Renal cortex interstitium (tissue), 15 donors: ENCODE measurements around the gene PARS2. TPM values are rescaled to one million over a fixed set of nuclear protein-coding genes. Genes with fewer than 3 reads are reported as not detected.
A peak's percentile ranks its signal among the peaks of the same experiment; 100 is the strongest.

Experiments used
- DNase-seq, 11 donors: peaks; one replicate each; pipeline ENCODE4 v3.0.0-alpha.2; 2013; ENCODE audit warnings: low read depth in 9 of 11, low spot score in 4 of 11; ENCODE audit errors: extremely low read depth in 1 of 11
- long read RNA-seq, 16 experiments: transcript quantifications; one replicate each; lab custom pipeline, GENCODE V29; 2026
- polyA plus RNA-seq, 3 donors: library from polyadenylated mRNA; unstranded; fragments of 120-200 nt; gene quantifications; one replicate each; pipeline ENCODE4 v1.2.1, GENCODE V29; 2013; ENCODE audit not compliant: insufficient read length in 3 of 3

The PARS2 gene
- 10 to 100 TPM in 1 of 3 donors, 1 to 10 TPM in 2; 9.0 to 11.4 (median 9.5) TPM for polyA plus RNA-seq
- long read RNA-seq, donor 1, partial matches to known transcripts: 0 of 2 reads
- long read RNA-seq, donor 1, other reads (novel, unspliced or antisense): 0 of 2 reads
- long read RNA-seq, donor 2, partial matches to known transcripts: 0 of 4 reads
- long read RNA-seq, donor 2, other reads (novel, unspliced or antisense): 0 of 4 reads
- long read RNA-seq, donor 3, transcript PARS2-201 (2 exons, 2,347 nt): major isoform, 7 of 7 reads
- long read RNA-seq, donor 3, partial matches to known transcripts: 0 of 7 reads
- long read RNA-seq, donor 3, other reads (novel, unspliced or antisense): 0 of 7 reads
- long read RNA-seq, donor 4, transcript PARS2-201 (2 exons, 2,347 nt): major isoform, 6 of 6 reads
- long read RNA-seq, donor 4, partial matches to known transcripts: 0 of 6 reads
- long read RNA-seq, donor 4, other reads (novel, unspliced or antisense): 0 of 6 reads
- long read RNA-seq, donor 5: 0 reads
- long read RNA-seq, donor 6, partial matches to known transcripts: 0 of 1 reads
- long read RNA-seq, donor 6, other reads (novel, unspliced or antisense): 0 of 1 reads
- long read RNA-seq, donor 7, transcript PARS2-201 (2 exons, 2,347 nt): major isoform, 8 of 8 reads
- long read RNA-seq, donor 7, partial matches to known transcripts: 0 of 8 reads
- long read RNA-seq, donor 7, other reads (novel, unspliced or antisense): 0 of 8 reads
- long read RNA-seq, donor 8, transcript PARS2-201 (2 exons, 2,347 nt): major isoform, 11 of 11 reads
- long read RNA-seq, donor 8, partial matches to known transcripts: 0 of 11 reads
- long read RNA-seq, donor 8, other reads (novel, unspliced or antisense): 0 of 11 reads
- long read RNA-seq, donor 9, partial matches to known transcripts: 0 of 4 reads
- long read RNA-seq, donor 9, other reads (novel, unspliced or antisense): 0 of 4 reads
- long read RNA-seq, donor 10, transcript PARS2-201 (2 exons, 2,347 nt): major isoform, 10 of 16 reads
- long read RNA-seq, donor 10, partial matches to known transcripts: 6 of 16 reads
- long read RNA-seq, donor 10, other reads (novel, unspliced or antisense): 0 of 16 reads
- long read RNA-seq, donor 11, transcript PARS2-201 (2 exons, 2,347 nt): major isoform, 5 of 5 reads
- long read RNA-seq, donor 11, partial matches to known transcripts: 0 of 5 reads
- long read RNA-seq, donor 11, other reads (novel, unspliced or antisense): 0 of 5 reads
- long read RNA-seq, donor 12, partial matches to known transcripts: 0 of 1 reads
- long read RNA-seq, donor 12, other reads (novel, unspliced or antisense): 0 of 1 reads
- long read RNA-seq, donor 13, transcript PARS2-201 (2 exons, 2,347 nt): major isoform, 7 of 22 reads
- long read RNA-seq, donor 13, partial matches to known transcripts: 15 of 22 reads
- long read RNA-seq, donor 13, other reads (novel, unspliced or antisense): 0 of 22 reads
- long read RNA-seq, donor 14, partial matches to known transcripts: 0 of 3 reads
- long read RNA-seq, donor 14, other reads (novel, unspliced or antisense): 0 of 3 reads
- long read RNA-seq, donor 15, partial matches to known transcripts: 0 of 2 reads
- long read RNA-seq, donor 15, other reads (novel, unspliced or antisense): 0 of 2 reads
- long read RNA-seq, donor 16, transcript PARS2-201 (2 exons, 2,347 nt): major isoform, 17 of 17 reads
- long read RNA-seq, donor 16, partial matches to known transcripts: 0 of 17 reads
- long read RNA-seq, donor 16, other reads (novel, unspliced or antisense): 0 of 17 reads

DNA sequence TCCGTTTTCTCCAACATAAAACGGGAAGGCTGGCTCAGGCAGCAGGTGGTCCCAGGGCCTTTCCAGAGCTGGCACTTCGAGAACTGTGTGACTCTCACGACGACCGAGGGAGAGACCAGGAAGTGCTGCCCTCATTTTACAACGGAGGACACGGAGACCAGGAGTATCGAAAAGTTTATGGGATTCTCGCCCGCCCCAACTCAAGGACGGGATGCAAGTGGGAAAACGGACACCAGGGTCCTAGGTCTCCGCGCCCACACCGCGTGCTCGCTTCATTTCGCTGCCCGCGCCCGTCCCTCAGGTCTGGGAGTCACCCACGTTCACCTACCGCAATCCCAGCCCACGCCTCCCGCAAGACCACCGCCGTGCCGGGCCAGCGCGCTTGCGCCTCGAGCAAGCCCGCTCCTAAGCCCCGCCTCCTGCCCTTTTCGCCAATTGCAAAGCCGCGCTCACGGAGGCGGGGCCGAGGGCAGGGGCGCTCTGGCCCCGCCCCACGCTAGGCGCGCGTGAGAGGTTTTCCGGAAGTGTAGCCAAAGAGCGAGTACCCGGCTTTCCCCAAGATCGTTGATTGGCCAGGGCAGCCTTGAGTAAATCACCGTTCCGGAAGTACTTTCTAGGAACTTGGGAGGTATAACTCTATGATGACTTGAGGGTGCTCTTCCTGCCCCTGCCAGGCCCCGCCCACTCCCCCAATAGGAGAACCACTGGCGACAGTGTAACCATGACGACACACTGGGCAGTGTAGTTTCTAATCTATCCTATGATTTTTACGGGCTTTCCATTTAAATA is at the start of gene PARS2:
Gene PARS2, minus strand, starts transcription at position 391 of the 789 bp plus-strand sequence. CDS start 5,362 bp downstream, outside the sequence.
- peak; percentile 98 to 100 (median 99) for DNase-seq

DNA sequence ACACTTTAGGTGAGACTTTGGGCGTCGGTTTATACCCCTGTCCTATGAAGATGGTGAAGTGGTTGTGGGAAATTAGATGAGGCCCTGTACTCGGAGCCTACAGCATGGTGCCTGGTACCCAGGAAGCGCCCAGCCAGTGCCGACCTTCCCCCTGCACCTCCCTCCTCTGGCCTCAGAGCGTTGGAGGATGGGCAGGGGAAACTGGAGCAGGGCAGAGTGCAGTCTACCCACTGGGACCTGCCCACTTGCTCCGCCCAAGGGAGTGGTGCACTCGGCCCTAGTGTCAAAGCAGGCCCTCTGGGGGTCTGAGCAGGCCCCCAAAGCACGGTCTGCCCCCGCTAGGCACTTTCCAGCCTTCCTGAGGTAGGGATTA is 49.8 kb upstream of the PARS2 start:
- no peak for DNase-seq

DNA sequence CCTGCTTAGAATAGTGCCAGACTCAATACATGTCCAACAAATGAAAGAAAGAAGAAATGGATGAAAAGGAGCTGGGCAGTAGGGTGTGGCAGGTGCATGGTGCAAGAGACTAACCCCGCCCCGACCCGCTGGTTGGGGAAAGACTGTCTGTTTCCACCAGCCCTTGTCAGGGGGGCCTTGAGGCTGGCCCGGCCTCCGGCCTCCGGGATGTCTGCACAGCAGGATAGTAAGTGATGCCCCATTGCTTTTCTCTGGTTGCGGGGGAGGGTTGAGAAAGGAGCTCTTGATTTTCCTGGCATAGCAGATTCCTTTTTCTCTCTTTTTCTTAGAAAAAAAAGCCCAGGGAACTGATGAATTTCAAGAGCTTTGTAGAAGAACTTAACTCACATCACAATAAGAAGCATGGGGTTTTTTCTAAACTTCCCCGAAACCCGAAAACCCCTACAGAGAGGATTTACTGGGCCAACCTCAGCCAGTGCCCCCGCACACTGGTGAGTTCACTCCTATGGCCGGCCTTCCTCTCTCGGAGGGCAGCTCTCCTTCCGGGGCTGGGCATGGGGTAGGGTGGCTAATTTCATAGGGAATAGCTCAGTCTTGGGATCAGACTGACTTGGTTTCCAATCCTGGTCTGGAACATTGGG is 49.3 kb upstream of the PARS2 start:
- DNase-seq: no peak

DNA sequence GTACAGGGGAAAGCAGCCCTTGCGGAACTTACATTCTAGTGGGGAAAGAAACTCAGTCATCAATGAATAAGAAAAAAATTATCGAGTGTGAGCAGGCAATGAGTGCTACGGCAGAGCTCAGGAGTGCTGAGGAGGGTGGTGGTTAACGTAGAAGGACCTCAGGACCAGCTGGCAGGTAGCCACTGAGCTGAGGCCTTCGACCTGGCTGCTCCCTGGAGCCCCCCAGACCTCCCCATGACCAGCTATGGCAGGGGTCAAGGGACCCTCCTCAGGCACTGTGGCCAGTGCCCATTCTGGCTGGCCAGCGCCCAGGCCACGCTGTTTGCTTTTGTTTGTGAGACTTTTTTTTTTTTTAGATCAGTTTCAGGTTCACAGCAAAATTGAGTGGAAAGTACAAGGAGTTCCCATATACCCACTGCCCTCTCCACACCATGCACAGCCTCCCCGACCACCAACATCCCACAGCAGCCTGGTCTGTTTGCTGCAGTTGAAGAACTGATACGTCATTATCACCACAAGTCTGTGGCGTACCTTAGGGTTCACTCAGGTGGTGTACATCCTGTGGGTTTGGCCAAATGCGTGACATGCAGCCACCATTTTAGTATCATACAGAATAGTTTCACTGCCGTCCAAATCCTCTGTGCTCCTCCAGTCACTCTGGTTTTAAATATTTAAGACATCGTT is 48.6 kb upstream of the PARS2 start:
- no peak for DNase-seq

DNA sequence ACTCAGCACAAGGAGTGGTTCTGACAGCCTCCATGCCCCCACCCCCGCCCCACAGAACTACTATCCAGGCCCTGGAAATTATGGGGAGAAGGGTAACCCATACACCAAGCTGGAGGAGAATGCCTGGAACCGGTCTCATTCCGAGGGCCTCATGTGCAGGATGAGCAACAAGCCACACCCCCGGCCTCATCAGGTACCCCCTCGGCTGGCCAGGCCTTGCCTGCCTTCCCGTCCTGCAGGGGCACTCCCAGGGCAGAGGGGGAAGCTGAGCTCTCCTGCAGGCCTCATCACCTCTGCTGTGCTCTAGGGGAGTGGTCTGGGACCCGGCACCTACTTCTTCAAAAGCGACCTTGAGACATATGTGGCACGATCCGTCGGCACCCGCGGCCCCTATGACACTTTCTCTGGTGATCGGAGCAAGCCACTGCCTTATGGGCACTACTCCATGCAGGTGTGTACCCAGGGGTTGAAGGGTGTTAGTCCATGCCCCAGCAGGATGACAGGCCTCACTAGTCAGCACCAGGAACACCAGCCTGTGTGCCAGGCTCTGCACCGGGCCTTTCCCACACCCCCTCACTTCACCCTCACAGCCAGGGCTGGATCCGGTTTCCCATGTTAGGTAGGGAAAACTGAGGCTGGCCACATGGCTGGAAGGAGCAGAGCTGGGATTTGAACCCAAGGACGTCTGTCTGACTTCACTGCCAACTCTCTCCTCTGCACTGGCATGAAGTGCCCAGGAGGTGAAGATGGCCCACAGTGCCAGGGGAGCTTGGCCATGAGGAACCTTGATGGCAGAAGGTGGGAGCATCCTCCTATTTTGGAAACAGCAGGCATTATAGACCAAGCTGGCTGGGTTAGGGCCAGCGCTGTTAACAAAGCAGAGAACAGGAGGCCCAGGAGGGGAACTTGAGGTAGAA is 47.7 kb upstream of the PARS2 start:
- DNase-seq: no peak

DNA sequence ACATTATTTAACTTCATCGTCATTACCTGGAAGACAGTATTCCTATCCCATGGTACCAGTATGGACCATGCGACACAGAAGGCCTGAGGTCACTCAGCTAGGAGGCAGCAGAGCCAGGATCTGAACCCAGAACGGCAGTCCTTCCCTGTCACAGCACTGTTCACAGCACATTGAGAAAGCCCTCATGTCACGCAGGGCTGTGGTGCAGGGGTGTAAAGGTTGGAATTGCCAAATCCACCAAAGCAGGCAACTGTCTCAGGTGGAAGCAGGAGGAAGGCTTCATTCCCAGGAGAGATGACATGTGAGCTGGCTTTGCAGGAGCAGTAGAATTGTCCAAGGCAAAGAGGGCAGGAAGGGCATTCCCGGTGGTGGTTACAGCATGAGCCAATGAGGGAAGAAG is 46.7 kb upstream of the PARS2 start:
- DNase-seq: no peak

DNA sequence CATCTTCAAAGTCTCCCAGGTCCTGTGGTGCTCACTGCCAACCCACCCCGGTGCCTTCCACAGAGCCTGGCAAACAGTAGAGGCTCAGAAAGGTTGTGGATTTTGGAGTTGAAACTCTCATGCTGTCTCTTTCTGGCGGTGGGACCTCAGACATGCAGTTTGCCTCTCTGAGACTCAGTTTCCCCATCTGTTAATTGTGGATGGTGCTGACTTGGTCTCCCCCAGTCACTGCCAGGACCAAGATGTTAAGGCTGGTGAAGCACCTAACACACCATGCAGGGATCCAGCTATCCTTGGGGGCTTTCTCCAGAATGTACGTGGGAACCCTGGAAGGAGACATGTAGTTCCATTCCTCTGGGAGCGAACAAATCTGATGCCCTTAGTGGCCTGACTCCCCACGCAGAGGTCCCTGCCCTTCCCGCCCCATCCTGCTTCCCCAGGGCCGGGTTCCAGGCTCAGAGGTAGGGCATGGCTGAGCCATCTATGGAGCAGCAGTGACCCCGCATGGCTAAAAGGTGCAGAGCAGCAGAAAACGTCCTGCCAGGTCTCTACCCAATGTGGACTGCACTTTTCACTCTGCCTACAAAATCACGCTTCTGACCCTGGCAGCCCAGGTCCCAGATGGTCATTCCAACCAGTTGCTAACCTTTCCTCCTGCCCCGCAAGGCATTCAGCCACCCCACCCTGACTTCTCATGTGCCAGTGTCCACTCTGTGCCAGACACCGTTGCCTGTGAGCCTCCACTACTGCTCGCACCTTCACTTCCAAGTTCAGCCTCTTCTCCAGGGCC is 46.0 kb upstream of the PARS2 start:
- DNase-seq: peak in 4 of 11 donors; percentile 34 to 64 (median 46)

DNA sequence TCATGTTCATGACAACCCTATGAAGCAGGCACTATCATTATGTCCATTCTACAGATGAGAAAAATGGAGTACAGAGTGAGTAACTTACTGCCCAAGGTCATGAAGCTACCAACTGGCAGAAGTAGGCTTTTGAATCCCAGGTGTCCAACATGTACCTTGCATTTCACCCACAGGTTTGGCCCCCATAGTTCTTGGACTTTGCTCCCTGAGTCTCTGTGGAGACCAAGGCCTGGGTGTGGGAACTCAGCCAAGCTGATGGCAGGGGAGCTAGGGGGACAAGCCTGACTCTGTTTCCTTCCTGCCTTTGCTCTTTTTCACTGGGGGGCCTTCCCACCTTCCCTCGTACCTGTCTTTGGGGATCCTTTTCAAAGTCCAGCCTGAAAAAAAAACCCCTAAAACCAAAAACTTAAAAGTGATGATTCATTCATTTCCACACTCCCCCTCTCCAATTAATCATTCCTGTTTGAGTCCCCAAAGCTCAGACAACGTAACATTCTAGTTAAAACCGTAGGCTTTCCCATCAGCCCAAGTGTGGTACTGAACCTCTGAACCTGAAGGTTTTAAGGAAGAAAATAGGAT is 45.3 kb upstream of the PARS2 start:
- no peak for DNase-seq

DNA sequence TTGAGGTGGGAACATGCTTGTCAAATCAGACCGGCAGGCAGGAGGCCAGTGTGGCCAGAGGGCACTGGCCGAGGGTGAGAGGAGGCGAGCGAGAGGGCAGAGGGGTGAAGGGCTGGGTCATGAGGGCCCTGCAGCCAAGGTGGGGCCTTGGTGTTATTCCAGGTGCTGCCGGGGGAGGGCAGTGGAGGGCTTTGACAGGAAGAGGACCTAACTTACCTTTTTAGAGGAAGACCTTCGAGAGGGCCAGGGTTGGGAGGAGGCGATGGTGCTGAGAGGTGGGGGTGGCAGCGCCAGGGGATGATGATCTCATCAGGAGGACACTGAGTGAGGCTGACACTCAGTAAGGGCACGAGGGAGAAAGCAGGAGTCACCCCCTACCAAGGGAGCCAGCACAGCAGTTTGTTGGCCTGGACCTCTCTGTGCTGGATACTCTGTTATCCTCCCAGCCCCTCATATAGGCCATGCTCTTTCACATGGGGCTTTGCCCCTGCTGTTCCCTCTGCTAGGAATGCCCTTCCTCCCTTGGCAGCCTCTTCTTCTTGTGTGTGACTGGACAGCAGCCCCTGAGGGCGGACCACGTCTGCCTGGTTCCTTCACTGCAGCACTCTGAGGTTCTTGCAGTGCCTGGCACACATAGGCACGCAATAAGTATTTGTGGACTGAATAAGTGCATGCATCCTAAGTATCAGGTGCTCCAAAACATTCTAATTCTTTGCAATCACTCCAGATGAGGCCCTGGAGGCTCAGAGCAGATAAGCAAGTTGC is 44.3 kb upstream of the PARS2 start:
- DNase-seq: no peak

DNA sequence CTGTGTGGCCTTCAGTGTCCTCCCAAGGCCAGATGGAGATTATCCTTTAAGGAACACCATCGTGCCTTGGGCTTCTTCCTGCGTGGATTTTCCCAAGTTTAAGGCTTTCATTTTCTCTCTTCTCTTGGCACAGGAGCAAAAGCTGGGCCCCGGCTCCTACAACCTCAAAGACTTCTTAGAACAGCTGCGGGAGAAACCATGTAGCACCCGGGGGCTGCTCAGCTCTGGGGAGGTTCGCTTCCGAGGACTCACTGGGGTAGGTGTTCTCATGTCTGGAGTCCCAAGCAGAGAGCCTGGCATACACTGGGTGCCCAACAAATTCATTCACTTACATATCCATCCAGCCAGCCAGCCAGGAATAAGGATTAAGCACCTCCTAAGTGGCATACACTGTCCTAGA is 43.4 kb upstream of the PARS2 start:
- DNase-seq: no peak

DNA sequence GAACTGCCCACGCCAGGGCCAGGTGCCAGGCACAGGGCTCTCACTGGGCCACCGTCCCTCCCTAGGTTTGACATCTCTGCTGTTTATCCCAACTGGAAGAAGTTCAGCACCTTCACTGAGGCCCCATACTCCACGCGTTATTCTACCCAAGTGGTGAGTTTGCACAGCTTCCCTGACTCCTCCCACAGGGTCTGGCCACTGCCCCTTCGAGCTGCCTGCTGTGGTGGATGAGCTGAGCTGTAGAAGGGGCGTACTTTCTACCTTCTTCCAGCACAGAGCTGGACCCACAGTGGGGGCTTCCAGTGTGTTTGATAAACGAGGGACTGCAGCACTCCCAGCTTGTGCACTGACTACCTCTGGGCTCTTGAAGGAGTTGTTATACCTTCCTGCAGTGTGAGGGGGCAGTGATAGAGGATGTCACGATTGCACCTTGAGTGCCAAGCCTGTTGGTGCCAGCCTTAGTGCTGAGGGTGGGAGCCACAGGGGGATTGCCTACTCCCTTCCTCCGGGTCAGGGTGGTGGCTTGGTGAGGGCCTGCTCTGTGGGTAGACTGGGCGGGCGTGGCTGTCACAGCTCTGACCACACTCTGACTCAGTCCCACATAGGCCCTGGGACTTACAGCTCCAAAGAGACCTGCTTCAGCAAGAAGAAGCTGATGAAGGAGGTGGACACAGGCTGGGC is 42.7 kb upstream of the PARS2 start:
- no peak for DNase-seq

DNA sequence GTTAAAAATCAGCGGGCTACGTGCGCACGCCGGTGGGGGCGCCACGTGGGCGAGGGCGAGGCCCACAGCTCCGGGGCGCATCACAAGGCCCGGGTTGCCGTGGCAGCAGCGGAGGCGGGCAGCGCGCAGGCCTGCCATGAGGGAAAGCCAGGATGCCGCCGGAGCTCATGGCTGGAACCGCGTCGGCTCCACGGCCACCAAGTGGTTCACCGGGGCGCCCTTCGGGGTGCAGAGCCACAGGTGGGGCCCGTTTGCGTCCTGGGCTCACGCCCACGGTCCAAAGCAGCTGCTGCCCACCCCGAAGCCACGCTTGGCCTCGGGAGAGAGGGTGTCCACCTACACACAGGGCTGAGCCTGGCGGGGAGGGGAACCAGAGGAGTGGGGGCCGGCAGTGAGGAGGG is 41.7 kb upstream of the PARS2 start:
- no peak for DNase-seq

DNA sequence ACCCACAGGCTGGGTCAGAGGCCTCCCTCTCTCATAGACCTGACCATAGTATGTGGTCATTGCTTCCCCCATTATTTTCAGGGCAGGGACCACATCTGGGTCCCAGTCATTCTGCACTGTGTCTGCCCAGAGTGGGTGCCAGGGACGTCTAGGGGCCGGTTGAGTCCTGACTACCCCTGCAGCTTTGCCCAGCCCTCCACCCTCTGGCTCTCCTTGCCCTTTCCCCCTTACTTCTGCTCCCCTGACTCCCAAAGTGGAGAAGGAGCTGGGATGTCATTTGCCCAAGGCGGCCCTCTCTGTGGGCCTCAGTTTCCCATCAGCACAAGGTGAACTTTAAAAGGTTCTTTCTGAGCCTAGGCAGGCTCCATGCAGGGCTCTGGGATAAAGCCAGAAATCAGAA is 41.1 kb upstream of the PARS2 start:
- no peak for DNase-seq
